DOHH2 (cell line): ENCODE measurements around the gene SPRR2G.

Experiments used
- H3F3A ChIP-seq: fragments of 200-600 bp; sonication (generic), shearing (Covaris generic); 2 replicates; pipeline ENCODE4 v1.6.0; 2016; ENCODE audit warnings: antibody characterized with exemption, mild to moderate bottlenecking; ENCODE audit not compliant: control insufficient read depth, insufficient read depth
- H3K27ac ChIP-seq: fragments of 200-600 bp; sonication (generic); 2 replicates; pipeline ENCODE4 v1.5.1; 2014; ENCODE audit warnings: low read depth, mild to moderate bottlenecking, low read length, moderate library complexity
- H3K27me3 ChIP-seq: fragments of 200-600 bp; sonication (generic); 2 replicates; pipeline ENCODE4 v1.6.1; 2014; ENCODE audit warnings: mild to moderate bottlenecking, low read length, mixed read lengths; ENCODE audit not compliant: control insufficient read depth
- H3K36me3 ChIP-seq: fragments of 200-600 bp; sonication (generic); 2 replicates; pipeline ENCODE4 v1.6.1; 2014; ENCODE audit warnings: mild to moderate bottlenecking, low read length, moderate library complexity, mixed read lengths; ENCODE audit not compliant: control insufficient read depth
- H3K4me1 ChIP-seq: fragments of 200-600 bp; sonication (generic); 2 replicates; pipeline ENCODE4 v1.6.1; 2014; ENCODE audit warnings: mild to moderate bottlenecking, low read length, mixed read lengths; ENCODE audit not compliant: control insufficient read depth
- H3K4me2 ChIP-seq: fragments of 200-600 bp; sonication (generic); 2 replicates; pipeline ENCODE4 v1.6.0; 2014; ENCODE audit warnings: mild to moderate bottlenecking, low read length, moderate library complexity
- H3K4me3 ChIP-seq: fragments of 200-600 bp; sonication (generic); 2 replicates; pipeline ENCODE4 v1.5.1; 2014; ENCODE audit warnings: mild to moderate bottlenecking, low read length, mixed read lengths
- H3K79me2 ChIP-seq: fragments of 200-600 bp; sonication (generic); 2 replicates; pipeline ENCODE4 v1.6.1; 2014; ENCODE audit warnings: mild to moderate bottlenecking, low read length, mixed read lengths; ENCODE audit not compliant: control insufficient read depth
- H3K9me2 ChIP-seq: fragments of 200-600 bp; sonication (generic); replicated peaks from 2 replicates; pipeline ENCODE4 v1.6.1; 2014; ENCODE audit warnings: mild to moderate bottlenecking, low read length, mixed read lengths; ENCODE audit not compliant: control insufficient read depth
- H3K9me3 ChIP-seq: fragments of 200-600 bp; sonication (generic); 2 replicates; pipeline ENCODE4 v1.6.1; 2014; ENCODE audit warnings: antibody characterized with exemption, low read length, mixed read lengths; ENCODE audit not compliant: control insufficient read depth, insufficient read depth
- H4K20me1 ChIP-seq: fragments of 200-600 bp; sonication (generic); 2 replicates; pipeline ENCODE4 v1.6.0; 2014; ENCODE audit warnings: low read depth, mild to moderate bottlenecking, antibody characterized with exemption, low read length, moderate library complexity; ENCODE audit not compliant: control insufficient read depth, insufficient read depth
- EZH2phosphoT487 ChIP-seq: fragments of 200-600 bp; sonication (generic); IDR thresholded peaks from 2 replicates; pipeline ENCODE4 v1.6.1; 2017; ENCODE audit warnings: borderline replicate concordance, mild to moderate bottlenecking, antibody characterized with exemption, low read length, moderate library complexity, mixed read lengths
- TF ChIP-seq, protein P1 (sequence below): fragments of 200-600 bp; sonication (generic); IDR thresholded peaks from one replicate; pipeline ENCODE4 v1.5.1; 2014; ENCODE audit warnings: antibody characterized with exemption, mild to moderate bottlenecking, low read depth, low read length; ENCODE audit not compliant: poor library complexity, severe bottlenecking

Gene SPRR2G

DNA sequence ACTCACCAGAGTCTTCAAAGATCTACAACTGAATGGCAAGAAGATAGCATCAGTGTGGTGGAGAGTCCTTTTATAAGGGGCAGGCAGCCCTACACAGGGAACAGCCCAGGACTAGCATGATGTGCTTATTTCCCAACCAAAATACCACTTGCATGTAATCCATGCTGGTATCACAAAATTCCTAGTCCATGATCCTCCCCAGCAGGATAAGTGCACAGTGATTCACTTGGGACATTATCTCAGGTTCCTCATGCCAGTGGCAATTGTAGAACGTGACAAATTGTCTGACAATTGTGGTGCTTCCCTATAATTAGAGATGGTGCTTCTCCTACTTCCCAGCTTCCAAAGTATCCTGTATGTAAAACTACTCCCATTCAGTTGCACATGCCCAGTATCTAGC lies at the start of gene SPRR2G:
SPRR2G (minus strand) TSS at position 45 of the 400 bp plus-strand sequence. CDS start 780 bp downstream, outside the sequence.
- Histone ChIP-seq H3K27ac (no peak within 1 kb of the TSS), H3K27me3 (no peaks in the 10 kb centered on the region), H3K4me2 (no peak within 1 kb of the TSS), H3K36me3 (no peaks in the 10 kb centered on the region), H3K79me2 (no peaks in the 10 kb centered on the region), H3F3A (no peaks in the 10 kb centered on the region), H3K9me2 (no peaks in the 10 kb centered on the region), H4K20me1 (no peaks in the 10 kb centered on the region), H3K4me3 (no peak within 1 kb of the TSS), H3K4me1 (no peaks in the 10 kb centered on the region), H3K9me3 (no peaks in the 10 kb centered on the region)
- TF ChIP-seq, protein P1, sequence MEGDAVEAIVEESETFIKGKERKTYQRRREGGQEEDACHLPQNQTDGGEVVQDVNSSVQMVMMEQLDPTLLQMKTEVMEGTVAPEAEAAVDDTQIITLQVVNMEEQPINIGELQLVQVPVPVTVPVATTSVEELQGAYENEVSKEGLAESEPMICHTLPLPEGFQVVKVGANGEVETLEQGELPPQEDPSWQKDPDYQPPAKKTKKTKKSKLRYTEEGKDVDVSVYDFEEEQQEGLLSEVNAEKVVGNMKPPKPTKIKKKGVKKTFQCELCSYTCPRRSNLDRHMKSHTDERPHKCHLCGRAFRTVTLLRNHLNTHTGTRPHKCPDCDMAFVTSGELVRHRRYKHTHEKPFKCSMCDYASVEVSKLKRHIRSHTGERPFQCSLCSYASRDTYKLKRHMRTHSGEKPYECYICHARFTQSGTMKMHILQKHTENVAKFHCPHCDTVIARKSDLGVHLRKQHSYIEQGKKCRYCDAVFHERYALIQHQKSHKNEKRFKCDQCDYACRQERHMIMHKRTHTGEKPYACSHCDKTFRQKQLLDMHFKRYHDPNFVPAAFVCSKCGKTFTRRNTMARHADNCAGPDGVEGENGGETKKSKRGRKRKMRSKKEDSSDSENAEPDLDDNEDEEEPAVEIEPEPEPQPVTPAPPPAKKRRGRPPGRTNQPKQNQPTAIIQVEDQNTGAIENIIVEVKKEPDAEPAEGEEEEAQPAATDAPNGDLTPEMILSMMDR, result no peak
- TF ChIP-seq EZH2phosphoT487, result no peak

GRCh38 chr1:153195216-153195615 lies 44.5 kb upstream of the SPRR2G start:
- no peak overlapping the region for H3K27ac ChIP-seq
- H3K79me2 ChIP-seq, result no peaks in the 10 kb centered on the region
- no peak overlapping the region for H3K4me2 ChIP-seq
- peaks cover 4% of the 10 kb centered on the region; the same call in 1 of the 2 replicates for H3K27me3 ChIP-seq
- H3K36me3 ChIP-seq, result no peaks in the 10 kb centered on the region
- no peaks in the 10 kb centered on the region for H3F3A ChIP-seq
- H3K9me2 ChIP-seq, result no peaks in the 10 kb centered on the region
- H4K20me1 ChIP-seq, result no peaks in the 10 kb centered on the region
- no peak for TF ChIP-seq EZH2phosphoT487
- TF ChIP-seq, protein P1, result no peak
- no peaks in the 10 kb centered on the region for H3K9me3 ChIP-seq
- no peaks in the 10 kb centered on the region for H3K4me1 ChIP-seq
- no peak overlapping the region for H3K4me3 ChIP-seq

DNA sequence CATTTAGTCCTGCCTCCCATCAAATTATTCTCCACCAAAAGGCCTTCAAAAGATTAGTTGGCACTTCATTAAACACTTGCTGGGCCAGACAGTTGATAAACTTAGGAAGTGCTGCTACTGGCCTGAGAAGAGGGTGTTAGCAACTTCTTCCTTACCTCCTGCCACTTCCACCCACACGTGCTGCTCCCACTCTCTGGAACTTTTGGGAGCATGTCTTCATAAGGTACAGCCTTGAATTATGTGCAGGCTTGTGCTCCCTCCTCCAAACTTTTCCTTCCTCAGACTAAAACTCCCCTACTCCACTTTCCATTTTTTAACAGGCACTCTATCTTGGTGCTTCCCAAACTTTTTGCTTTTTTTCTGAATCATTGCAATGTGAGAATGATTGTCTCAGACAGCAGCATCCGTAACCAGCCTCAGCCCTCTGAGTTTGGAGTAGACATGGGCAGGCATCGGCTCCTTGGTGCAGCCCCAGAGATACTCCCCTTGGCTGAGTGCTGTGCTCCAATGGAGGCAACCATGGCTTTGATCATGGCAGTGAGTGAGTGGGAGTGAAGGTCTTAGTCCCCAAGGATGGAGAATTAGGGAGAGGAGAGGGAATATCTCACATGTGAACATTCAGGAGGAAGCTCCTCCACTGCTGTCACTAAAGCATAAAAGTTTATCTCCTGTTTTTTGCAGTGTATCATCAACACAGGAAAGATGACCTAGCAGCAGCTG lies 43.8 kb upstream of the SPRR2G start:
- TF ChIP-seq, protein P1, result no peak
- TF ChIP-seq EZH2phosphoT487, result no peak
- Histone ChIP-seq H3K27ac (no peak overlapping the region), H3K36me3 (no peaks in the 10 kb centered on the region), H3K4me2 (no peak overlapping the region), H4K20me1 (no peaks in the 10 kb centered on the region), H3K79me2 (no peaks in the 10 kb centered on the region), H3K9me2 (no peaks in the 10 kb centered on the region), H3K9me3 (no peaks in the 10 kb centered on the region), H3K4me1 (no peaks in the 10 kb centered on the region), H3F3A (no peaks in the 10 kb centered on the region), H3K4me3 (no peak overlapping the region), H3K27me3 (peaks cover 6% of the 10 kb centered on the region; the same call in 1 of the 2 replicates)
